Measurements from ENCODE around the gene PAX7.

GRCh38 chr1:18599704-18600103 is 30.9 kb upstream of the PAX7 start:
- TF ChIP-seq CTCF (IDR thresholded peaks at IDR 0.05): no peak
- TF ChIP-seq ZFX (IDR thresholded peaks at IDR 0.05; ENCODE audit: borderline replicate concordance): no peak
